HG02852 (cell line): ENCODE results near the gene TMEFF1.

ENCODE experiments used
- ATAC-seq: cut with Tn5 transposase; IDR thresholded peaks from one replicate; pipeline ENCODE4 v1.9.1; 2021; ENCODE audit warnings: mild to moderate bottlenecking, moderate library complexity; ENCODE audit not compliant: unreplicated experiment

The TMEFF1 gene

DNA sequence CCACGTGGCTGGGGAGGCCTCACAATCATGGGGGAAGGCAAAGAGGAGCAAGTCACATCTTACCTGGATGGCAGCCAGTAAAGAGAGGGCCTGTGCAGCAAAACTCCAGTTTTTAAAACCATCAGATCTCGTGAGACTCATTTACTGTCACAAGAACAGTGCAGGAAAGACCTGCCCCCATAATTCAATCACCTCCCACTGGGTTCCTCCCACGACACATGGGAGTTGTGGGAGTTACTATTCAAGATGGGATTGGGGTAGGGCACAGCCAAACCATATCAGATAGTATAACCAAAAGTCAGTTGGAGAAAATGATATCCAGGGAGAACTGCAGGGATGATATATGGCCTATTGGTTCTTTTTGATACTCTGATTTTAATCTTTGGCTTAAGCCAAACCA lies 94.9 kb downstream of the TMEFF1 start:
- ATAC-seq, result no peak

DNA sequence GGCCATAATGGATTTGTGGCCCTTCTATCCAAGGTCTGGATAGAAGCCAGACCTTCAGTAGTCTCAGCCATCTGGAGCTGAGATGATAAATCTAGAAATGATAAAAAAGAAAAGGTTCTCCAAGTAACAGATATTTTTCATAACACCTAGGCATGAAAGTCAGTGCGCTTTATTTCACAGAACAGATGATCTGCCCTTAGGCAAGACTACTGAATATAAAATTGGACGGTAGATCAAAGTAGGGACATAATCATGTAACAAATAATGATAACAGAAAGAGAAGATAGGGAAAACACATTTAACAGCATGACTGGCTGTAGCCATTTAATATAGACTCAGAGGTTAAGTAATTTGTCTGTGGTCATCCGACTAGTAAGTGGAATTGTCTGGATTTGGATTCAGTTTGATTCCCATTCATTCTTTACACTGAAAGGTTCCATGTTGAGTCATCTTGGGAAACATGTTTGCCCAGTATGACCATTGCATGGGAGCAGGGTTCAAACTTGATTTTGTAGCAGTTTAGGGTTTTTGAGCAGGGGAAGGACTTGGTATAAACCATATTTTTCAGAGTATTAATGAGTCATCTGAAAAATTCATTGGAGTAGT lies 100.8 kb downstream of the TMEFF1 start:
- no peak for ATAC-seq

GRCh38 chr9:100575006-100575405 lies 102.1 kb downstream of the TMEFF1 start:
- ATAC-seq, result no peak

- ATAC-seq, result no peak
Observed at GRCh38 chr9:100575765-100576386, 102.9 kb downstream of the TMEFF1 start.

DNA sequence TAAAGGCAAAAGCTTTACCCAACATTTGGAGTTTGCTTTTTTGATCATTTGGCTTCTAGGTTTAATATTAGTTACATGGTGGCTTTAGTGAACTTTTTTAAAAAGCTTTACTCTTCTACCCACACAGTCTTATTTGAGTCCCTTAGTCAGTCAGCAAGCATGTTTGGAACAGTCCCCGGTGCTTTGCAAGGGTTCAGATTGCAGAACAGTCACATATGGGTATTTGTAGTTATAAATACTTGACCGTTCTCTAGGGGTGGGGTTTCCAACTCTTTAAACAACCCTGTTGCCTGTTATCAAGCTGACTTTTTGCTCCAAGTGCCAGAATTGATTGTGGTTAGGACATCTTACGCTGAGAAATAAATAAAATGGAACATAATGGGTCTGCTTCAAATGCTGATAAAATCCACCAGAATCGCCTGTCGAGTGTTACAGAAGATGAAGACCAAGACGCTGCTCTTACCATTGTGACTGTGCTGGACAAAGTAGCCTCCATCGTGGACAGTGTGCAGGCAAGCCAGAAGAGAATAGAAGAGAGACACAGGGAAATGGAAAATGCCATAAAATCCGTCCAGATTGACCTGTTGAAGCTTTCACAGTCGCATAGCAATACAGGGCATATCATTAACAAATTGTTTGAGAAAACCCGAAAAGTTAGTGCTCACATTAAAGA lies 105.0 kb downstream of the TMEFF1 start, which contains the start of gene CAVIN4:
Gene CAVIN4 (plus strand): TSS at position 304 of the 673 bp plus-strand sequence. CDS start 65 bp downstream, at position 369.
- ATAC-seq, result no peak

- ATAC-seq, result no peak
Observed at GRCh38 chr9:100578610-100579009, 105.7 kb downstream of the TMEFF1 start.

- ATAC-seq, result no peak
Observed at GRCh38 chr9:100579665-100580064, 106.7 kb downstream of the TMEFF1 start.

DNA sequence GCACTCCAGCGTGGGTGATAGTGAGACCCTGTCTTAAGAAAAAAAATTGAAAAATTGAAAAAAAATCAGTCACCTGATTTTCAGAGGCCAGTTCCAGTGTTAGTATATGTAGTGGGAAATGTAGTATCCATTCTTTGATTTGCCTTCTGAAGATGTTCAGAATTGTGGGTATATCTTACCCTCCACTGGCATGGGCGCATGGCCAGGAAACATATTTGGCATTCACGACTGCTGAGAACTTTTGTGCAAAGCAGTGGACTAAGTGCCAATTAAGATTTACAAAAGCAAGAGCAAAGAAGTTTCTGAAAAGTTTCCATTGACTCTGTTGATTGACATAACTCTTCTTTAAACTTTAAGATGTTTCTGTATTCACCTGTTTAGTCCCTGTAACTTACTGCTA lies 107.3 kb downstream of the TMEFF1 start:
- ATAC-seq, result no peak

- ATAC-seq, result no peak
Observed at GRCh38 chr9:100581081-100581480, 108.1 kb downstream of the TMEFF1 start.

GRCh38 chr9:100581661-100582060 lies 108.7 kb downstream of the TMEFF1 start:
- no peak for ATAC-seq

DNA sequence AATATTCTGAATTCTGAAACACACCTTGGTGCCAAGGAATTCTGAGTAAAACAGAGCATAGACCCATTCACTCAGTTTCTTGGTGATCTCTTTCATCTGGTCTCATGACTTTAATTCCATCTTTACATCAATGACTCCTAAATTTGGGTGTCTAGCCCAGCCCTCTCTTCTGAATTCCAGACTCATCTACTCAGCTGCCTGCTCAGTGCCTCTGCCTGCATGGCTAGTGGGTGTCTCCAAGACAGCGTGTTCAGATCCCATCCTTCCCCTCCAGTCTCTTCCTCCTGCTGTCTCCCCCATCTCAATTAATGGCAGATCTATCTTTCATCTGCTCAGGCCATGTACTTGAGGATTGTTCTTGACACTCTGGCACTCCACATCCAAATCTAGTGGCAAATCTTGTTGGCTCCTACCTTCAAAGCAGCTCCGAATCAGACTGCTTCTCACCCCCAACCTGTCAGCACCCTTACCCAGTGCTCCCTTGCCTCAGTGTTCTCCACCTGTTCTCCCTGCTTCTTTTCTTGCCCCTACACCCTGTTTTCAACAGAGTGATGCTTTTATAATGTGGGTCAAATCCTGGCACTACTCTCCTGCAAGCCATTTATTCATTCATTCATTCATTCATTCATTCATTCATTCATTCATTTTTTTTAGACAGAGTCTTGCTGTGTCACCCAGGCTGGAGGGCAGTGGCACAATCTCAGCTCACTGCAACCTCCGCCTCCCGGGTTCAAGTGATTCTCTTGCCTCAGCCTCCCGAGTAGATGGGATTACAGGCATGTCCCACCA lies 110.3 kb downstream of the TMEFF1 start:
- no peak for ATAC-seq

GRCh38 chr9:100584951-100585350 lies 112.0 kb downstream of the TMEFF1 start:
- ATAC-seq, result no peak

DNA sequence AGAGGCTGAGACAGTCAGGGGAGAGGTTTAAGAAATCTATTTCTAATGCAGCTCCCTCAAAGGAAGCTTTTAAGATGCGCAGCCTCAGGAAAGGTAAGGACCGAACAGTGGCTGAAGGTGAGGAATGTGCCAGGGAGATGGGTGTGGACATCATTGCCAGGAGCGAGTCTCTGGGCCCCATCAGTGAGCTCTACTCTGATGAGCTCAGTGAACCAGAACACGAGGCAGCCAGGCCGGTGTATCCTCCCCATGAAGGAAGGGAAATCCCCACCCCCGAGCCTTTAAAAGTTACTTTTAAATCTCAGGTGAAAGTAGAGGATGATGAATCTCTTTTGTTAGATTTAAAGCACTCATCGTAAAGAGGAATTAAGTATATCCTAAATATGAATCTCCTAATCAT lies 113.1 kb downstream of the TMEFF1 start:
- no peak for ATAC-seq

DNA sequence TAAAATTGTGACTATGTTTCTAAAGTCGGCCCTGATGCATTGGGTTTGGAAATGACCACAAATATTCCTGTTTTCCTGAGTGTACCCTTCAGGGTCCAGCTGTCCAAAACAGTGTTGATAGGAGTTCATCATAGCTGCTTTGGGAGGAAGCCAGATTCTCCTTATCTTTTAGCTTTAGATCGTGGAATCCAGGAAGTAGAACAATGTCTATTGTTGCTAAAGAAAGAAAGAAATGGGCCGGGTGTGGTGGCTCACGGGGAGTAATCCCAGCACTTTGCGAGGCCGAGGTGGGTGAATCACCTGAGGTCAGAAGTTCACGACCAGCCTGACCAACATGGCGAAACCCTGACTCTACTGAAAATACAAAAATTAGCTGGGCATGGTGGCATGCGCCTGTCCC lies 114.4 kb downstream of the TMEFF1 start:
- ATAC-seq, result no peak

DNA sequence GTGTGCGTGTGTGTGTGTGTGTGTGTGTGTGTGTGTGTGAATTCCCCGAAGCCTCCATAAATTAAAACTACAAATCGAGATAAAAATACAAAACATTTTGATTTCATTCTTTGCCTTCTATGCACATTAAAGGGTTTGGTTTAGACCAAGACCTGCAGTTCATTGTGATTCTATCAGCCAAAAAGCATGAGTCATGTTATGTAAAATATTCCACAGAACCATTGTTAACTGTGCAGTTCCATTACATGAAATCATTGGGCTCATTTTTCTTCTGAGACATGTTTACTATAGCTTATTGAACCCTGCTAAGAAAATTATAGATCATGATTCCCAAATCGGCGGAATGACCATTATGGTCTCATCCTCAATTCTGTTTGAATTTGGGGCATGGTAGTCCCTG lies 116.6 kb downstream of the TMEFF1 start:
- ATAC-seq, result no peak

DNA sequence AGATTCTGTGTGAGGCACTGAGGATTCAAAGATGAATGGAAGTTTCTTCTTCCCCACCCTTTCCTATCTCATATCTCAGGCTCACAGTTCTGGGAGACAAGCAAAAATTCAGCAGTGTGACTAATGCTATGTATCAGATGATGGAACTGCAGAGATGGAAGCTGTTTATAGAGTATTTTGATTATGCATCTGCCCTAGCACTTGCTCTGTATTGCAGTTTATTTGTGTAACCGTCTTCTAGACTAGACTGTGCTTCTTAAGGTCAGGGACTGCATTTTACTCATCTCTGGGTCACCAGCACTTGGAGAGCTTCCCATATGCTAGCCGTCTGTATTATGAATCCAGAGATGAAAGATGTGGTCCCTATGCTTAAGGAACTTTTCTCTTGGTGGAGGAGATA lies 117.5 kb downstream of the TMEFF1 start:
- ATAC-seq, result no peak

- no peak for ATAC-seq
Observed at GRCh38 chr9:100591139-100591538, 118.2 kb downstream of the TMEFF1 start.

- ATAC-seq, result no peak
Observed at GRCh38 chr9:100591639-100592412, 118.9 kb downstream of the TMEFF1 start.

GRCh38 chr9:100595391-100596199 lies 122.6 kb downstream of the TMEFF1 start:
- ATAC-seq, result peak; percentile 49

- ATAC-seq, result no peak
Observed at GRCh38 chr9:100597236-100597635, 124.3 kb downstream of the TMEFF1 start.
